Left forelimb (tissue), 1 donor: Measurements from ENCODE around the gene SNAPC4.

Experiments used
- DNase-seq: peaks from one replicate; pipeline ENCODE4 v3.0.0-alpha.2; 2018; ENCODE audit warnings: low spot score

The SNAPC4 gene

GRCh38 chr9:136372561-136373299, 27.2 kb downstream of the SNAPC4 start:
- no peak for DNase-seq

GRCh38 chr9:136372006-136372405, 28.0 kb downstream of the SNAPC4 start:
- no peak for DNase-seq

- DNase-seq = no peak
Measured at GRCh38 chr9:136371533-136371880, 28.5 kb downstream of the SNAPC4 start.

DNA sequence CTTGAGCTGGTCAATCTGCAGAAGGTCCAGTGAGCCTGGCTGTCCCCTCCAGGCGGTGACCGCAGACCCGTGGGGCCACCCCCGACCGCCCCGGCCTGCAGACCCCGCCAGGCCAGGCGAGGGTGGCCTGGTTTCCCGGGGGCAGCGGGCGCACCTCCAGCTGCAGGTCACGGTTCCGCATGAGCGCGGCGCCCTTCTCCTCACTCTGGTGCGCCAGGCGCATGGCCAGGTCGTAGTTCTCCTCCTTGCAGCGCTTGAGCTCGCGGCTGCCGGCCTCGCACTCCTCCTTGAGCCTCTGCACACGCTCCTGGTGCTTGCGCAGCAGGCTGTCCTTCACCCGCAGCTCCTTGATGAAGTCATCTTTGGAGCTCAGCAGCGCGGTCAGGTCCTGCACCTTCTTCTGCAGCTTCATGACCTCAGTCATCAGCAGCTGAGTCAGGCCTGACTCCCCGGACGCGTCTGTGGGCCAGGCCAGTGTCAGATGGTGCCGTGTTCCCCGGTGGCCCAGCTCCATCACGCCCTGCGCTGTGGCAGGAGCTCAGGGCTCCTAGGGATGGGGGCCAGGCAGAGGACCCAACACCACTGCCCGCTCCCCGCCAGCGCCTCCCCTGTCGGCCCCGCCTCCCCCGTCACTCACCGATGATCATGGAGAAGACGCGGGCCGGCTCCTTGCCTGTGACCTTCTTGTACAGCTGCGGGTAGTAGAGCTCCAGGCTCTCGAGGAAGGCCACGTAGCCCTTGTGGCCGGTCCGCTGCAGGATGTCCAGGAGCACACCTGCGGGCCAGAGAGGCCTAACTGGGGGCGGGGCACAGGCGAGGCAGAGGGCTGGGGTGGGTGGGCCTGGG, 29.1 kb downstream of the SNAPC4 start:
- DNase-seq = no peak

DNA sequence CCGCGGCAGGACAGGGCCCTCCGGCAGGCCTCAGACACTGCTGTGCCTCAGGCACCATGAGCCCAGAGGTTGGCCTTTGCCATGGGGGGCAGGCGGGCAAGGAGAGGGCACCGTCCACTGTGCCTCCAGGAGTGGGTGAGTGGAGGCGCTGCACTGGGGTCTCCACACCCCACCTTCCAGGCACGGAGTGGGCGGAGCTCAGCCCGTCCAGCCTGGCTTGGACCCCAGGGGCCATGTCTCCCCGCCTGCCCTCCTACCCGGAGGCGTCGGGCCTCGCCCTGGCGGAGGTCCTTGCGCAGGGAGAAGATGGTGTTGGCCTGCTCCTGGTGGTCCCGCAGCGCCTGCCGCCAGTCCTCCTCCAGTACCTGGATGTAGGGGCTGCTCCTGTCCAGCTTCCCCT, 29.9 kb downstream of the SNAPC4 start:
- no peak for DNase-seq

GRCh38 chr9:136368190-136368589, 31.8 kb downstream of the SNAPC4 start:
- DNase-seq = no peak

DNA sequence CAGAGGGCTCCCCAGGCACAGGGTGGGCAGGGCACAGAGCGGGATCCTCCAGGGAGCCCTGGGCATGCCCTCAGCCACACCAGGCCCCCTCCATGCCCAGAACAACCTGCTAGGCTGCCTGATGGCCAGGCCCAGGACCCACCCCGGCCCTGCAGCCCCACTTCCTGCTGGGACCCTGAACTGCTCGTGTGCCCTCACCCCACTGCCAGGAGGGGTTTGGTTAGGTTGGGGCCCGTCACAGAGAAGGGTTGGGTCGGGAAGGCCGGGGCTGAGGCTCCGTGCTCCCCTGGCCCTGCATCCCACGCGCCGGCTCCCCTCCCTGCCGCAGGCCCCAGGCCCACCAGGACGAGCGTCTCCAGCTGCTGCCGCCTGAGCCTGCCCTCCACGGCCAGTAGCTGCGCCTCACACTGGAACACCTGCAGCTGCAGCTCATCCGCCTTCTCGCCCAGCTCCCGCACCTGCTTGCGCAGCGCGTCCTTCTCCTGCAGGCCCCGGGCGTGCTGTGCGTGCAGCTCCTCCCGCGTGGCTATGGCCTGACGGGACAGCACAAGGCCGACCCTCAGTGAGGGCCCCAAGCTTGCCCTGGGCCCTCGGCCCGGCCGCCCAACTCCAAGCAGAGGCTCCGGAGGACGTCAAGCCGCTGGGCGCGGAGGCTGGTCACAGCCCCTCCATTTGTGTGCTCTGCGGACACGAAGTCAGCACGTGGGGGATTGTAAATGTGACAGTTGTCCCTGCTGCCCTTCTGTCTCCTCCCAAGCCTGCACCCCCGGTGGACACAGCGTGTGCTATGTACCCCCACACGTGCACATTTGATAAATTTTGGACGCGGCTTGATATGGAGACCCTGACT, 32.4 kb downstream of the SNAPC4 start:
- no peak for DNase-seq

GRCh38 chr9:136366826-136367225, 33.1 kb downstream of the SNAPC4 start:
- no peak for DNase-seq

DNA sequence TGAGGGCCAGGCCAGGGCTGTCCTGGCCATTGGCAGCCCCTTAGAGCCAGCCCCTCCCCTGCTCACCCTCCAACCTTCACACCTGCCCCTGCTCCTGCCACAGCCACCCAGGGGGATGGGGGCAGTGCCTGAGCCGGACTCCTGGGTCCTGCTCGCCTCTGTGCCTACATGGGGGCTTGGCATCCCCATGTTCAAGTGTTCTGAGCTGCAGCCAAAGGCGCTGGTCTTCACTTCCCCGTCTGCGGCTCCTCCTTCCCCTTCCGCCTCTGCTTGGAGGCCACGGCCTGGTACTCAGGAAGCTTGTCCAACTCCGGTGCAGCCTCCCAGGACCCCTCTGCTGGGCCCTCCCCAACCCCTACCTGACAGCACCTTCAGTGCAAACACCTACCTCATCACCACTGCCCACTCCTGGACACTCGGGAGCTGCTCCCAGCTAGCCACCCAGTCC, 34.2 kb downstream of the SNAPC4 start:
- DNase-seq = no peak

GRCh38 chr9:136364942-136365774, 34.8 kb downstream of the SNAPC4 start:
- DNase-seq = no peak

- no peak for DNase-seq
Measured at GRCh38 chr9:136363949-136364748, 35.8 kb downstream of the SNAPC4 start.

DNA sequence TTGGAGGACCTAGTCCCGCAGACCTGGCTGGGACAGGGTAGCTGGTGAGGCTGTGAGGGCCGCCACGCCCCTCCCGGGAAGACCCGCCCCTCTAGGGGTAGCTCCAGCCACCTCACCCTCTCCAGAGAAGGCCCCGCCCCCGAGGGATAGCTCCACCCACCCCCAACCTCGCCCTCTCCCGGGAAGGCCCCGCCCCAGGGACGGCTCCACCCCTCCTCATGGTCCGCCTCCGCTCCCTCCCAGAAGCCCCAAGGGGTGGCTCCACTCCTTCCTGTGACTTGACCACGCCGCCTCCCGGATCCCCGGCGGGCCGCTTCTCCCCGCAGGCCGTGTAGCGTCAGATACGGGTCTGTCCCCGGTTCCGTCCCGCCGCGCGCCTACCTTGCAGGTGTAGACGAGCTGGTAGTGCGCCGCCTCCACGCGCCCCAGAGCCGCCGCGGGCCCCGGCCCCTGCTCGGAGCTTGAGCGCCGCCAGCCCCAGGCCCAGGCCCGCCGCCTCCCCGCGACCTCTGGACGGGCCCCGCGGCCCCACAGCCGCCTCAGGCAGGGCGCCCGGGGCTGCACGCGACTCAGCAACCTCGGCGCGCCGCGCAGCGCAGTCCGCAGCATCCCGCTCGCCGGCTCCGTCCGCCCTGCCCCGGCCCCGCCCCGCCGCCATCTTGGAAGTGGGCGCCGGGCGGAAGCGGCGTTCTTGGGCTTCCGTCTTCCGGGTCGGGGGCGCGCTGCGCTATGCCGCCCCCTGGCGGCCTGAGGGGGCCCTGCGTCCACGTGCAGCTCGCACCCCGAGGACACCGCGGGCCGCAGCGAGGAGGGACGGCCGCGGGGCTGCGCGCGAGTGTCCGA, 36.6 kb downstream of the SNAPC4 start, which contains the start of gene DNLZ:
DNLZ (minus strand) TSS at position 639 of the 843 bp plus-strand sequence; CDS start at position 609, 30 bp downstream.
- DNase-seq = peak; percentile 95

GRCh38 chr9:136362450-136362784, 37.6 kb downstream of the SNAPC4 start:
- DNase-seq = no peak

DNA sequence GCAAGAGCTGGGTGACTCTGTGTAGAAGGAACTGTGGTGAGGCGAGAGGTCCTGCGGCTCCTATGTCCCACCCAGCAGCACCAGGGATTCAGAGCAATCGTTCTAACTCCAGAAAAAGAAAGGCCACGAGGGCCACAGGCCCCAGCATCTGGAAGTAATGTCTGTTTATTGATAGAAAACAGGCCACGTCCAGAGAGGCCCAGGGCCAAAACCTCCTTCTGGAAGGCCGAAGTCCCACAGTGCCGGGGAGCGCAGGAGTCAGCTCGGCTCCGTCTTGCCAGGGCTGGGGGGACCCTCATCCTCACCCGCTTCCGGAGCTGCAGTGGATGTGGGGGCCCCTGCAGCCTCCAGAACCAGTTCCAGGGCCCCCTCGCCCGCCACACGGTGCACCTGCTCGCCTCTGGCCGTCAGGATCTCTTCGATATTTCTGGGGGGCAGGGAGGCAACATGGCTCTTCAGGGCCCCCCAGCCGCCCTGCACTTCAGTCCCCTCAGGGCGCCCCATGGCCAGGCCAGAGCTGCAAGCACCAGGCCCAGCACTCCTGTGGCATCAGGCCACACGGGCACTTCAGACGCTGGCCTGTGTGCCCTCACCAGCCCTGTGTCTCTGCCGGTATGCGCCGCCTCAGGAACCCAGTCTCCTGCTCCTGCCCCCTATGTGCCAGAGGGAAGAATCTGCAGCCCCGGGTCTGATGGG, 38.1 kb downstream of the SNAPC4 start:
- DNase-seq = no peak

GRCh38 chr9:136361047-136361753, 38.8 kb downstream of the SNAPC4 start:
- DNase-seq = no peak

- DNase-seq = no peak
Measured at GRCh38 chr9:136359774-136360718, 39.9 kb downstream of the SNAPC4 start.

GRCh38 chr9:136358888-136359287, 41.1 kb downstream of the SNAPC4 start:
- DNase-seq = no peak
